Stimulated activated CD4-positive, alpha-beta T cell treated with anti-CD3 and anti-CD28 coated beads, Interleukin-15, amount 100 ng/mL, for 1 hour (primary cell): ENCODE data around the gene PSMB10.
"Not testable (repeated sequence)": the region's sequence is repeated elsewhere in the genome, so short reads cannot be mapped to it uniquely, and the experiment has no call there.

Experiments
- DNase-seq, 2 donors: peaks; one replicate each; pipeline ENCODE4 v3.0.0-alpha.2; 2020; ENCODE audit warnings: low read depth in 1 of 2, low spot score in 1 of 2

The PSMB10 gene

DNA sequence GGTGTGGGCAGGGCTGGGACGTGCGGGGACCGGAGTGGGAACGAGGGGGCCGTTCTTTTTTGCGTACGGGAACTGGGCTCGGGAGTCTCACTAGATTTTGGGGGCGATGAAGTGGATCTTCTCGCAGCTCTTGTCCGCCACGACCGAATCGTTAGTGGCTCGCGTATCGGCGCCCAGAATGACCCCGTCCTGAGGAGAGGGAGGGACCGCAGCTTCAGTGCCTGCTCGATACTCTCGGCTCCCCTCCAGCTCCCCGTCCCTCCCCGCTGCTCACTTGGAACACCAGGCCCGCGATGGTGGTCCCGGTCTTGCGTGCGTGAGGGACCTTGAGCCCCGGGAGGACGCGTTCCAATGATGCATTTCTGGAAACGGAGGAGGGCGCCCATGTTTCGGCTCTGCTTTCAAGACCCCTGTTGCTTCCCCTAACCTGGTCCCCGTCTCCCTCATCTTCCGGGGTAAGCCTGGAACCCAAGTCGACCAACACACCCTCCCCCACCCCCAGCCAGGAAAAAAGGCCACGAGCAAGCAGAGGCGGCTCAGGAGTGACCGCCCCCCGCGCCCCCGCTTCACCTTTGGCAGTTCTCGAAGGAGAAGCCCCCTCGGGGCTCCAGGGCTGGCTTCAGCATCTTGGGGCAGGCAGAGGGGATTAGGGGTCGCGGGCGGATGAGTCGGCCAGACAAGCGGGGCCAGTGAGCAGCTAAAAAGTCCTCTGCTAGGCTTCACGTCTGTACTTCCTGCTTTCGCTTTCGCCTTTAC is at the start of gene PSMB10:
Gene PSMB10 (minus strand): TSS at position 727 of the 756 bp plus-strand sequence. CDS start 101 bp downstream, at position 626.
- DNase-seq, result peak; percentile 45 to 48

GRCh38 chr16:67982011-67982696 is 45.5 kb upstream of the PSMB10 start:
- no peak for DNase-seq

- no peak for DNase-seq
Measured at GRCh38 chr16:67979955-67980678, 43.5 kb upstream of the PSMB10 start, which contains the start of gene DPEP3. Gene DPEP3 (minus strand): TSS chr16:67980499. CDS start chr16:67980380, 119 bp downstream.

GRCh38 chr16:67977469-67978227 is 41.0 kb upstream of the PSMB10 start:
- DNase-seq, result no peak

DNA sequence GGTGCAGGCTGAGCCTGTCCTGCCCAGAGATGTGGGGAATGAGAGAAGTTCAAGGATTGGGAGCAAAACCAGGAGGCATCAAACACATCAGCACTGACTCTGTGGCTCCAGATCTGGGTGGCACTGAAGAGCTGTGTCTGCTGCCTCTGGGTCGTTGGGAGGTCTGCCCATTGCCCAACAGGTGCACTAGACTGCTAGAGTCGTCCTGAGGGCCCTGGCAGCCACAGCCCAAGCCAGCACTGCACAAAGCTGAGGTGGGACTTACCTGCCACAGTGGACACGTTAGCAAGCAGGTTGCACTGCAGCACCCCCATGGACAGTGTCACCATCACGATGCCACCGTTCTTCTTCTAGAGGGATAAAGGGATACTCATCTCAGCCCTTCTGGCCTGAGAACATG is 40.4 kb upstream of the PSMB10 start:
- no peak for DNase-seq

GRCh38 chr16:67976205-67976604 is 39.6 kb upstream of the PSMB10 start:
- DNase-seq, result no peak

GRCh38 chr16:67975321-67976105 is 38.9 kb upstream of the PSMB10 start:
- no peak for DNase-seq

- DNase-seq, result not testable (repeated sequence)
Measured at GRCh38 chr16:67972285-67972684, 35.6 kb upstream of the PSMB10 start.

DNA sequence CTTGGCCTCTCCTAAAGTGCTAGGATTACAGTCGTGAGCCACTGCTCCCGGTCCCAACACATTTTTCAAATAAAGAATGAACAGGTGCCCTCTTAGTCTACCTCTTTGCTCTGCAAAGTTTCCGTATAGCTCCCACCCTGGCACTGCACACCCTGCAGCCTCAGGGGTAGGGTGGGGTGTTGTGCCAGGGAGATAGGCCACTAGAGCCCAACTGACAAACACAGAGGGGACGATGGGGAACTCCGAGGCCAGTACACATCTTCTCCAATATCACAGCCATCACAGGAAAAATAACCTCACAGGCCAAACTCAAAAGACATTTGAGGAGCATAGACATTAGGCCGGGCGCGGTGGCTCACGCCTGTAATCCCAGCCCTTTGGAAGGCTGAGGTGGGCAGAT is 34.5 kb upstream of the PSMB10 start:
- DNase-seq, result no peak

GRCh38 chr16:67969254-67970039 is 32.8 kb upstream of the PSMB10 start:
- no peak for DNase-seq

- peak; percentile 68 to 84 for DNase-seq
Measured at GRCh38 chr16:67968400-67969253, 32.0 kb upstream of the PSMB10 start, which contains the start of gene SLC12A4. Gene SLC12A4 (minus strand): TSS chr16:67968637. CDS start chr16:67968553, 84 bp downstream.

- DNase-seq, result peak in 1 of 2 donors; percentile 12
Measured at GRCh38 chr16:67967958-67968399, 31.3 kb upstream of the PSMB10 start.

DNA sequence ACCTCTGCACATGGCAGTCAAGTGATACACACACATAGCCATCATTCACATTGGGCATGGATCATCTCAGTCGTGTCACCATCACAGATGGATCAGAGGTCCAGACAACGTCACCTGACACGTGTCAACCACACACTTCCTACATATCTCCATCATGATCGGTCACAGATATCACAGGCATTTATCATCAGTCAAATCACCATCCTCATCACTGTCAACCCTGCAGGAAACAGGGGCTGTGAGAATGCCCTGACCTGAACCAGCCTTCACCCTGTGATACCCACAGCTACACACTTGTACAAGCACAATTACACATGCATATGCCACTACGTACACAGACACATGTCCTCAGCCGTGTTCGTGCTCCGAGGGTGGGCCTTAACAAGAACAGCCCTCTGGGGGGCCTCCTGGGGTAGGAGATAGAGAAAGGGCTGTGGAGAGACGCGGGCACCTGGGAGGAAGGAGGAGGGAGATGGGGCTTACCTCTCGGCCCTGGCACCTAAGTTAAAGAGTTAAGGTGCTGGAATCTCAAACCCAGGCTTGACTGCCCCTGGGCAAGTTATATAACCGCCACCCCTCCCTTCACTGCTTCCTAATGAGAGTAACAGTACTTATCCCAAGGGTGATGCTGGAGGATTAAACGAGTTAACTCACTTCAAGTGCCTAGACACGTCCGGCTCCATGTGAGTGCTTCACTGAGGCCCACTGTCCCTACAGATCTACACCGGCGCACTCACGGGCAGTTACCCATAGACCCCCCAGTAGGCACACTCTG is 30.7 kb upstream of the PSMB10 start:
- no peak for DNase-seq

DNA sequence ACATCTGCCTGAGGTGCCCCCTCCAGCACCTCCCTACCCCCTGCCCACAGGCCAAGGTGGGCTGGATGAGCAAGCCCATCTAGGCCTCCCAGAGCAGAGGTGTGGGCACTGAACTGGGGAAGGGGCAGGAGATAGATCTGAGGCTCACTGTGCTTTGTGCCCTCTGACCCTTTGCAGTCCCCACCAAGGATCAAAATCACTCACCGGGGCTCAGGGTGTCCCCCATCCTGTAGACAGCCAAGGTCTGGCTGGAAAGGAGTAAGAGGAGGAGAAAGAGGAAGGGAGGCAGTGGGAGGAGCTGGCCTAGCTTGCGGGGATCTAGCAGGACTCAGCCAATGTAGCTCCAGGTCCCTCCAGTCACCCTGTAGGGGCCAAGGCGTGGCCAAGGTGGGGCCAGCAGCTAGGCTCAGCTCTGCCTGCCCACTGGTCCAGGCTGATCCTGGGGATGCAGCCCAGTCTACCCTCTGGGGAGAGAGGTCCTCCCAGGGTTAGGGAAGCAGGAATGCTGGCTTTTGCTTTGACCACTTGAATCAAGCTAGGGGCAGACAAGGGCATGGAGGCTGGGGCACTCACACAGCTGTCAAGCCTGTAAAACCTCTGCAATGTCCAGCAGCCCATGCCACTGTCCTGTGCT is 30.0 kb upstream of the PSMB10 start:
- no peak for DNase-seq

DNA sequence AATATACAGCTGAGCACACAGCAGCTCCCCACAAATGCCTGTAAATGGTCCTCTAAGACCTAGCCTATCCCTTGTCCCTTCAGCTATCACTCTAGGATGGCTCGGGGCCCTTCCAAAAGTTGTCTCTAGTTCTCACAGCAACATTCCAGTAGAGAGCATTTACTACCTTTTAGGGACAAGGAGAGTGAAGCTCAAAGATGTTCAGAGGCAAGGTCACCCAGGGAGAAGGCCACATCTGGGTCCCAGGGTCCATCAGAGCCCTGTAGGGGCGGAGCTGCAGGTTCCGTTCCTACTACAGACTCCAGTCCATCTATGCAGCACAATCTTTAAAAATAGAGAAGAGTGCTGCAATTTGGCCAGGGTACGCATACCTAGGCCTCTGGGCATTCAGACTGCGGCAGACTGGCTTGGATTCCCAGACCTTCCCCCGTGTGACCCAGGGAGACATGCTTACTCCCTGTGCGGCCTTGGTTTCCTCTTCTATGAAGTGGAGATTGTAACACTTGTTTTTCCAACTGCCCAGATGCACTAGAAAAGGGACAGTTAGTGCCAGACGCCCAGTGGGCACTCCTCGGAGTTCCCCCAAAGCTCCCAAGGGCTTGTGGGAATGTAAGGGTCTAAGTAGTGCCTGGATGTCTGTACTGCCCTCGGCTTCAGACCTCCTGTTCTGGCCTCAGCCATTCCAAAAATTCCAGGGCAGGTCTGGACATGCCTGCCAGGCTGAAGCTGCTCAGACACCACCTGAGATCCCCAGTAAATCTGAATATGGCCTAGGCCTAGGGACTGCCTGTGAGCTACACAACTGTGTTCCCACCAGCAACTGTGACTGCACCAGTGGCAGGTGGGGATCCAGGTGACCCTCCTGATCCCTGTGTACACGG is 29.3 kb upstream of the PSMB10 start:
- DNase-seq, result no peak

- no peak for DNase-seq
Measured at GRCh38 chr16:67964477-67965131, 28.0 kb upstream of the PSMB10 start.
